ENCODE data around the gene HPCAL4. TPM values are rescaled to one million over a fixed set of nuclear protein-coding genes. Genes with fewer than 3 reads are reported as not detected.

HPCAL4 gene
- total and polyA plus RNA-seq, 9 of the 15 experiments (the other 6 are each of a cell fraction or from before 2014, with no cell fraction given) = 0.01 to 0.04 (median 0.04) TPM; not detected in 4

GRCh38 chr1:39671433-39671792, 19.8 kb downstream of the HPCAL4 start (continued):
- no peak for TF ChIP-seq FOXO4 (CRISPR knock-in tag; IDR thresholded peaks at IDR 0.05)
- TF ChIP-seq CBFB (CRISPR knock-in tag; IDR thresholded peaks at IDR 0.05) = no peak
- TF ChIP-seq FOXA3 (CRISPR knock-in tag; conservative IDR thresholded peaks at IDR 0.05 in 1 of 2, IDR thresholded peaks at IDR 0.05 in 1 of 2) = no peak
- no peak for TF ChIP-seq ZNF140 (CRISPR knock-in tag; IDR thresholded peaks at IDR 0.05)
- TF ChIP-seq CCNT2 (IDR thresholded peaks at IDR 0.05; ENCODE audit: borderline replicate concordance, extremely low read depth, insufficient read length, low read depth, low read length) = no peak
- no peak for TF ChIP-seq TCF3 (CRISPR knock-in tag; IDR thresholded peaks at IDR 0.05)
- no peak for TF ChIP-seq MED1 (CRISPR knock-in tag; IDR thresholded peaks at IDR 0.05; ENCODE audit: borderline replicate concordance)
- TF ChIP-seq ZNF778 (CRISPR knock-in tag; IDR thresholded peaks at IDR 0.05) = no peak

- Histone ChIP-seq H3K27ac (ENCODE audit: extremely low read depth, low read depth, low read length) (no peak overlapping the region), H3K9me3 (replicated peaks; ENCODE audit: control insufficient read depth, insufficient read depth, low read depth, low read length) (no peaks in the 10 kb centered on the region), H3K4me1 (replicated peaks in 1 of 2; ENCODE audit: control insufficient read depth in 2 of 2, insufficient read depth in 2 of 2, low read length in 2 of 2) (peaks cover 0 to 18% of the 10 kb centered on the region in 2 experiments; a peak in 2 of 5 replicates), H3K27me3 (ENCODE audit: control insufficient read depth in 2 of 2, insufficient read depth in 2 of 2, low read length in 2 of 2) (peaks cover 27 to 54% of the 10 kb centered on the region in 2 experiments), H3K79me2 (ENCODE audit: control insufficient read depth, insufficient read depth, low read length) (no peaks in the 10 kb centered on the region), H3K4me3 (no peak overlapping the region), H3K9ac (ENCODE audit: insufficient read depth in 1 of 2, low read depth in 2 of 2, low read length in 2 of 2) (no peak overlapping the region), H3K4me2 (ENCODE audit: insufficient read depth, low read length) (no peak overlapping the region), H4K20me1 (replicated peaks; ENCODE audit: control insufficient read depth, insufficient read depth, low read length) (0 out of 2 replicates have a peak, but pooled peaks cover 6% of the 10 kb centered on the region), H3K36me3 (ENCODE audit: control insufficient read depth, insufficient read depth, low read length) (no peaks in the 10 kb centered on the region), H3K9me1 (ENCODE audit: control insufficient read depth, insufficient read depth, low read length) (no peaks in the 10 kb centered on the region), H2AFZ (ENCODE audit: low read depth, low read length) (no peak overlapping the region)
- ChIA-PET POLR2A (interaction anchor here (0.6 to 1.3 kb wide), 7 partner anchors 11 to 129 kb away, joined by 3 to 6 read pairs (median 4); no protein-coding TSS in a partner anchor), CTCF (ENCODE audit: low intra/inter-chr PET ratio) (no interaction called here)
- in situ Hi-C loops (cut with MboI) = no loop called here
- ATAC-seq (no peak), FAIRE-seq (no peak), DNase-seq (ENCODE audit: extremely low read depth in 1 of 4, low spot score in 3 of 4) (no peak)
- intact Hi-C loops (cut with micrococcal nuclease) = loop anchor here (5.0 kb wide), 1 partner anchor 52 kb away; no protein-coding TSS in a partner anchor
- TF ChIP-seq, protein P1, sequence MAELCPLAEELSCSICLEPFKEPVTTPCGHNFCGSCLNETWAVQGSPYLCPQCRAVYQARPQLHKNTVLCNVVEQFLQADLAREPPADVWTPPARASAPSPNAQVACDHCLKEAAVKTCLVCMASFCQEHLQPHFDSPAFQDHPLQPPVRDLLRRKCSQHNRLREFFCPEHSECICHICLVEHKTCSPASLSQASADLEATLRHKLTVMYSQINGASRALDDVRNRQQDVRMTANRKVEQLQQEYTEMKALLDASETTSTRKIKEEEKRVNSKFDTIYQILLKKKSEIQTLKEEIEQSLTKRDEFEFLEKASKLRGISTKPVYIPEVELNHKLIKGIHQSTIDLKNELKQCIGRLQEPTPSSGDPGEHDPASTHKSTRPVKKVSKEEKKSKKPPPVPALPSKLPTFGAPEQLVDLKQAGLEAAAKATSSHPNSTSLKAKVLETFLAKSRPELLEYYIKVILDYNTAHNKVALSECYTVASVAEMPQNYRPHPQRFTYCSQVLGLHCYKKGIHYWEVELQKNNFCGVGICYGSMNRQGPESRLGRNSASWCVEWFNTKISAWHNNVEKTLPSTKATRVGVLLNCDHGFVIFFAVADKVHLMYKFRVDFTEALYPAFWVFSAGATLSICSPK (IDR thresholded peaks at IDR 0.05; ENCODE audit: borderline replicate concordance) = no peak
- TF ChIP-seq HEY1 (CRISPR knock-in tag; IDR thresholded peaks at IDR 0.05; ENCODE audit: borderline replicate concordance) = no peak
- TF ChIP-seq, protein P2, sequence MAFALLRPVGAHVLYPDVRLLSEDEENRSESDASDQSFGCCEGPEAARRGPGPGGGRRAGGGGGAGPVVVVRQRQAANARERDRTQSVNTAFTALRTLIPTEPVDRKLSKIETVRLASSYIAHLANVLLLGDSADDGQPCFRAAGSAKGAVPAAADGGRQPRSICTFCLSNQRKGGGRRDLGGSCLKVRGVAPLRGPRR (CRISPR knock-in tag; IDR thresholded peaks at IDR 0.05) = no peak
- no peak for TF ChIP-seq NFIC (IDR thresholded peaks at IDR 0.05)
- no peak for TF ChIP-seq ARID1B (IDR thresholded peaks at IDR 0.05)
- no peak for TF ChIP-seq MTA1 (IDR thresholded peaks at IDR 0.05; ENCODE audit: borderline replicate concordance)
- TF ChIP-seq ZNF639 (CRISPR knock-in tag; conservative IDR thresholded peaks at IDR 0.05 in 1 of 2, IDR thresholded peaks at IDR 0.05 in 1 of 2) = no peak
- no peak for TF ChIP-seq FOXA1 (IDR thresholded peaks at IDR 0.05; ENCODE audit: borderline replicate concordance)
- TF ChIP-seq ZBTB8A (IDR thresholded peaks at IDR 0.05; ENCODE audit: partially characterized antibody) = no peak
- 13% methylated on average over 1 of the region's 1 CpG for WGBS (ENCODE audit: insufficient coverage, low coverage, missing lambda C conversion rate)
- no TSS peak for BruUV-seq (replicated peaks)
Measured at GRCh38 chr1:39670689-39671088, 20.5 kb downstream of the HPCAL4 start.
